HG02938 (cell line): Measurements from ENCODE around the gene CD300LB.
"Not testable (repeated sequence)": the region's sequence is repeated elsewhere in the genome, so short reads cannot be mapped to it uniquely, and the experiment has no call there.

Source experiments
- ATAC-seq: cut with Tn5 transposase; IDR thresholded peaks from one replicate; pipeline ENCODE4 v1.9.1; 2021; ENCODE audit warnings: mild to moderate bottlenecking, moderate library complexity; ENCODE audit not compliant: unreplicated experiment

The CD300LB gene

DNA sequence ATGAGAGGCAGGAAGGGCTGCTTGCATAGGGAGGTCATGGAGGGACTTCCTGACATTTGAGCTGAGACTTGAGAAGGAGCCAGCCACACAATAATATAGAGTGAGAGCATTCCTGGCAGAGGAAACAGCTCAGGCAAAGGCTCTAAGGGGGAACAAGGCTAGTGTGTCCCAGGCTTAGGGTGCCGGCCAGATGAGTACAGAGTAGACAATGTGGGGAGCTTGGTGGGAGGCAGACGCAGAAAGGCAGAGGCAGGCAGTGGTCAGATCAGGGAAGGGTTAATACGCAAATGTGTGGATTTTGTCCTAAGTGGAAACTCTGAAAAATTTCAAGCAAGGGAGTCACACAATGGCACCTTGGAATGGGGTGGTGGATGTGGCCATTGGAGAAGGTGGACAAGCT, 31.3 kb downstream of the CD300LB start:
- ATAC-seq, result no peak

DNA sequence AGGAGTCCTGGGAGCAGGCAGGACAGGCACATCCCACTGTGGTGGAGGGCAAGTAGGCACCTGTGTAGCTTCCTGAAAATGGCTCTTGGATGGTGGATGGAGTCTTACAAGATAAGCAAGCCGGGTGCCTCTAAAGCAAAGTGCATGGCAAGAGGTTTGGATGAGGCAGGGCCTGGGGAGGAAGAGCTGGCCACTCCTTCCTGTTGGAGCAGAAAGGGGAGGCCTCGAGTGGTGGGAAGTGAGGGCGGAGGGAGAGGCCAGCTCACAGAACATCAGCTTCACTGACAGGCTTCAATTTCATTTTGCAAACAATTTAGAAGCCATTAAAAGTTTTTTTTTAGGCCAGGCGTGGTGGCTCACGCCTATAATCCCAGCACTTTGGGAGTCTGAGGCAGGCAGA, 33.8 kb downstream of the CD300LB start:
- no peak for ATAC-seq

DNA sequence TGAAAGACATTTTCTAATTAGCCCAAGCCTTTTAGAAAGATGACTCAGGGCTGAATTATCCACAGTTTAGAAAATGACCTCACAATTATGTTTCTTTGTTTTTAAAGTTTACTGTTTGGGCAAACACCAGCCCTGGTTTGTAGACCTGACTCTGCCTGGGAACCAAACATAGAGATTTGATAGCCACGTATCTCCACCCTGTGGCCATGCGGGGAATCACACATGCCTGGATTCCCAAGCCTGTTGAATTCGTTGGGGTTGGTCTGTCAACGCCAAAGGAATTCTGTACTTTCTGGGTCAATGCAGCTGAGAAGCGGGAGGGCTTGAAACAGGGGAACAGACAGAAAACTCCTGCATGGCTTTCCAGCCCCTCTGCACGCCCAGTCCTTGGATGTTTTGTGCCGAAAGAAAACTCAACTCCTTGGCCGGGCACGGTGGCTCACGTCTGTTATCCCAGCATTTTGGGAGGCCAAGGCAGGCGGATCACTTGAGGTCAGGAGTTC, 37.9 kb downstream of the CD300LB start:
- no peak for ATAC-seq

DNA sequence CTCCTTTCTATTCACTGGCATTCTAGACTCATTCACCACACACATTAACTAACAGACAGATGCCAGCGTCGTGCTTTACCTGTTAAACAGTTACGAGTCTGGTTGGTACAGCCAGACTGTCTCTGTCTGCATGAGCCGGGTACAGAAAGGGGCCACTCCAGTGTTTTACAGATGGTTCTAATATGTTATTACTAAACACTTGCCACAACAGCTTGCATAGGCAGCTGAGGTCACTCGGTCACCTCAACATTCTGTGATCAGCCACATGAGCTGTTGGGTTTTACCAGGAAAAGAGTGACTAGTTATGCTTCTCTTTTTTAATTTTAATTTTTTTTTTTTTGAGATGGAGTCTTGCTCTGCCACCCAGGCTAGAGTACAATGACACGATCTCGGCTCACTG, 39.6 kb downstream of the CD300LB start:
- no peak for ATAC-seq

DNA sequence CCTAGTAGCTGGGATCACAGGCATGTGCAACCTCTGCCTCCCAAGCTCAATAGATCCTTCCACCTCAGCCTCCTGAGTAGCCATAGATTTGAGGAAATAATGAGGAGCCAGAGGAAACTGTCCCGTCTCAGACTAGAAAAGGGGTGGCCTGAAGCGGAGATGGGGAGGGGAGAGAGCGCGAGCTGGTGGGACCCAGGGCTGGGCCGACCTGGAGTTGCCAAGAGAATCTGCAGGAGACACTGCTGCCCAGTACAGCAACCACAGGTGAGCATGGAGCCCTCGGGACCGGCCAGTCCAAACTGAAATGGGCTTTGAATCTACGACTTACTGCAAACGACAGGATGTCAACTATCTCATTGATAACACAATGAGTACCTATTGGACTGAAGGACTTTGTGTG, 40.6 kb downstream of the CD300LB start:
- no peak for ATAC-seq

DNA sequence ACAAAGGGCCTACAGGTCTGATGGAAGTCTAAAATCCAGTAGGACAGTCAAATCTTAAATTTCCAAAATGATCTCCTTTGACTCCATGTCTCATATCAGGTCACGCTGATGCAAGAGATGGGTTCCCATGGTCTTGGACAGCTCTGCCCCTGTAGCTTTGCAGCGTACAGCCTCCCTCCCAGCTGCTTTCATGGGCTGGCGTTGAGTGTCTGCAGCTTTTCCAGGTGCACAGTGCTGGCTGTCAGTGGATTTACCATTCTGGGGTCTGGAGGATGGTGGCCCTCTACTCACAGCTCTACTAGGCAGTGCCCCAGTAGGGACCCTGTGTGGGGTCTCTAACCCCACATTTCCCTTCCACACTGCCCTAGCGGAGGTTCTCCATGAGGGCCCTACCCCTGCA, 43.0 kb downstream of the CD300LB start:
- ATAC-seq, result not testable (repeated sequence)

DNA sequence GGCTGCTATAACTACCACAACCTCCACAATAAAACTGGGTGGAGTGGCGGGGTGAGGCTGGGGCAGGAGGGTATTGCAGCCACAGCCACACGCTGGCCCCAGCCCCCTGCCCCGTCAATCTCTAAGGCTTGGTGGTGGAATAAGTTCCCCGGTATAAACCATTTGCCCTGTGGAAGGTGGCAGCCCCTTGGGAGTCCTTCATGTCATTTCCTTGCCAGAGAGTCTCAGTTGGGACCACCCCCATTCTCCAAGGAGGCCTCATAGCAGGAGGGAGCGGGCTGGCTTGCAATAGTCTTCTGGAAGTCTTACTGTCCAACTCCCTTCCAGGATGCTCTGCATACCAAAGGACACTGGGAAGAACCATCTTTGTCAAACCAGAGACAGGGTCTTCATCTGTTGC, 45.4 kb downstream of the CD300LB start:
- no peak for ATAC-seq

DNA sequence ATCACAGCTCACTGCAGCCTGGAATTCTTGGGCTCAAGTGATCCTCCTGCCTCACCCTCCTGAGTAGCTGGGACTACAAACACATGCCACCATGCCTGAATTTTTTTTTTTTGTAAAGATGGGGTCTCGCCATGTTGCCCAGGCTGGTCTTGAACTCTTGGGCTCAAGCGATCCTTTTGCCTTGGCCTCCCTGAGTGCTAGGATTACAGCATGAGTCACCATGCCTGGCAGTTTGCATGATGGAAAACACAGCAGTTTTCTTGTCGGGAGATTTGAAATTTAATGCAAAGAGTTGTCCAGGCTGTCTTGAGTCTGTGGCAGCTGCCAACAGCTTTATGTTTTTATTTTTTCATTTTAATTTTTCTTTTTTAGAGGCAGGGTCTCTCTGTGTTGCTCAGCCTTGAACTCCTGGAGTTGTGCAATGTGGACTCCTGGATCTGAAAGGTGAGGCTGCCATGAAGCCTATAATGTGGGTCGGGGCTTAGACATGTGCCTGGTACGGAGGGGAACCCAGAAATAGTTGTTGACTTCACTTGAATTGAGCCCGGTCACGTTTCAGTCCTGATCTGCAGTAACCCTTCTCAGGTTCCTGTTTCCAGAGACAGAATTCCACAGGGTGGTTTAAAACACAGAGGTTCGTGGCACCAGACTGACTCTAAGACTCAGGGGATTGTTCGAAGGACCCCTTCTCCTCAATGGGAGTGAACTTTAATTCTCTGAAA, 46.1 kb downstream of the CD300LB start:
- no peak for ATAC-seq

DNA sequence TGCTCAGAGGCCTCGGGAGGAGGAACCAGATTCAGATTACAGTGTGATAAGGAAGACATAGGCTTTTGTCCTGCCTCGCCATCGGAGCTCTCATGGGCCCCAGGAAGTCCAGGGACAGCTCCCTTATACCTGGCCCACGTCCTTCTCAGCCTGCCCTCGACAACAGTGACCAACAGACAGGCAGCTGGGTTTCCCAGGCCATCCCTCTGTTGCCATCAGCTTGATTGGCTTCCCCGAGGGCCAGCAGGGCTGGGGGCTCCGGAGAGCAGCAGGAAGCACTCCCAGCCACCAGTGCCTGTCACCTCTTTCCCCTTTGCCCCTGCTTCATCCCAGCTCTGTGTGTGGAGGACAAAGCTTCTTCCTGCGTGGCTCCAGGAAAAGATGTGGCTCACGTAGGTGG, 47.2 kb downstream of the CD300LB start:
- no peak for ATAC-seq

DNA sequence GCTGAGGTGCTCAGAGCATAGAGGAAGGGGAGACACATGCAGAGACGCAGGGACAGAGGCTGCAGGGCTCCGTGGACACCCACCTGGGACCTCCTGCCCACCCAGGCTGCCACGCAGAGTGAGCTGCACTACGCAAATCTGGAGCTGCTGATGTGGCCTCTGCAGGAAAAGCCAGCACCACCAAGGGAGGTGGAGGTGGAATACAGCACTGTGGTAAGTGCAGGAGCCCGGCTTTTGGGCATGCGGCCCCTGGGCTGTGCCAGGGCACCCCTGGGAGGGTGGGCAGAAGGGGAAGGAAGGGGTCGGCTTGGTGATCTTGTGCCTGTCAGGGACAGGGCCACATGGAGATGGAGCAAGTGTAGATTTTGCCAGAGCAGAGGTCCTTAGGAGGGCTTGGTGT, 49.7 kb downstream of the CD300LB start:
- ATAC-seq, result no peak

DNA sequence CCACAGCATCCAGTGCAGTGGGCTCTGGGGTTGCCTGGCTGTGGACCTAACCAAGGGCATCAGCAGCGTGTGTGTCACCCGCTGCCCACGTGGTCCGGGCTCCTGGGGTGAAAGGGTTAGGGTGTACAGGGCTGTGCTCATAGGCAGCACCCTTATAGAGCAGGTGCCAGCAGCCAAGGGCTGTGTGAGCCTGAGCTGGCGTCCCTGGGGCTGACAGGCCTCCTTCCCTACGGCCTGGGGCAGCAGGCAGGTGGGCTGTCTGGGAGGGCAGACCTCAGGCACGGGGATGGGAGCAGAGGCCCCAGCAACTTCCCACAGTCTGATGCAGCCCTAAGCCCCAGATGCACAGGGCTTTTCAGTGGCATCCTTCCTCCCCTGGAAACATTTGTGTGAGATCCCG, 51.0 kb downstream of the CD300LB start:
- ATAC-seq, result no peak

DNA sequence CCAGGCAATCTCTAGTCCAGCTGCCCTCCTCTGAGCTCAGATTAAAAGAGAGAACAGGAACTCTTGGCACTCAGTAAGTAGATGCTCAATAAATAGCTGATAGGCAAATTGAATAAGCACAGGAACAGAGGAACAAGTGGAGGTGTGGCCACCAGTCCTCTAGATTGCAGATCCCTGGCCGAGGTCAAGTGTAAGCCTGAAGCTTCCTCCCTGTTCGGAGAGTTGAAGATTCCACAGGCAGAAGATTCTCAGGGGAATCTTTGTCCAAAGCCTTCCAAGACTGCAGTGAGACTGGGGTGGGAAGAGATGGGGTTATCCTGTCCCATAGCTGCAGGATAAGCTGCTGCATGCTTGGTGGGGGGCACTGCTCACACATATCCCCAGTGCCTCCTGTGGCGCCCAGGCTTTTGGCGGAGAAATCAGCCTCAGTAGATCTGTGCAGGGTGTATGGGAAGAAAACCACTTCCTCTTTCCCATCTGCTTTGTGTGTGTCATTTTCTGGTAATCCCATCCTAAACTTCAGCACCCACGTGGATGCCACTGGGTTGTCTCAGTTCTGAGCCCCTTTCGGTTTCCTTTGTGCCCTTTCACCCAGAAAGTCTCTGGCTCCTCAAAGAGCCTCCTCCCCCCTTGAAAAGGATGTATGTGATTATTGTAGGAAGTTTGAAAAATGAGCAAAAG, 52.7 kb downstream of the CD300LB start:
- ATAC-seq, result no peak

DNA sequence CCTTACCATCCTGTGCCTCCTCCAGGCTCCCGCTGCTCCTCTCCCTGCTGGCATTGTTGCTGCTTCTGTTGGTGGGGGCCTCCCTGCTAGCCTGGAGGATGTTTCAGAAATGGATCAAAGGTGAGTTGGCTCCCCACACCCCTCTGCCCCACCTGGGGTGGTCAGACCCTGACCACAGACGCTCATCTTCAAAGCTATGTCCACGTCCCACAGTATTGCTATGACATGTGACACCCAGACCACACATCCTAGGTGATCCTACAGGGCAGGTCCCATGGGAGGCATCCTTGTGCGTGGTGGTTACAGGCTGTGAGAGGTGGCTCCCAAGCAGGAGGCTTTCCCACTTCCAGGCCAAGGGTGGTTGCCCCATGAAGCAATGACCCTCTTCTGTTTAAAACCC, 53.9 kb downstream of the CD300LB start:
- ATAC-seq, result no peak

DNA sequence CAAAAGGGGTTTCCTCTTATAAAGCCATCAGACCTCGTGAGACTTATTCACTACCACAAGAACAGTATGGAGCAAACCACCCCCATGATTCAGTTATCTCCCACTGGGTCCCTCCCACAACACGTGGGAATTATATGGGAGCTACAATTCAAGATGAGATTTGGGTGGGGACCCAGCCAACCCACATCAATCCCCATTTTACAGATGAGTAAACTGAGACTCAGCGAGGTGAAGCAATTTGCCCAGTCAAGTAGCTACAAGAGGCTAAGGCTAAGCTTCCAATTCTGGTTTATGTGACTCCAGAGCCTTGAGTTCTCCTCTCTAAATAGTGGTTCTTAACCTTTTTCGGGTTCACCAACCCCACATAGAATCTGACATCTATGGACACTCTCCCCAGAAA, 56.1 kb downstream of the CD300LB start:
- no peak for ATAC-seq

DNA sequence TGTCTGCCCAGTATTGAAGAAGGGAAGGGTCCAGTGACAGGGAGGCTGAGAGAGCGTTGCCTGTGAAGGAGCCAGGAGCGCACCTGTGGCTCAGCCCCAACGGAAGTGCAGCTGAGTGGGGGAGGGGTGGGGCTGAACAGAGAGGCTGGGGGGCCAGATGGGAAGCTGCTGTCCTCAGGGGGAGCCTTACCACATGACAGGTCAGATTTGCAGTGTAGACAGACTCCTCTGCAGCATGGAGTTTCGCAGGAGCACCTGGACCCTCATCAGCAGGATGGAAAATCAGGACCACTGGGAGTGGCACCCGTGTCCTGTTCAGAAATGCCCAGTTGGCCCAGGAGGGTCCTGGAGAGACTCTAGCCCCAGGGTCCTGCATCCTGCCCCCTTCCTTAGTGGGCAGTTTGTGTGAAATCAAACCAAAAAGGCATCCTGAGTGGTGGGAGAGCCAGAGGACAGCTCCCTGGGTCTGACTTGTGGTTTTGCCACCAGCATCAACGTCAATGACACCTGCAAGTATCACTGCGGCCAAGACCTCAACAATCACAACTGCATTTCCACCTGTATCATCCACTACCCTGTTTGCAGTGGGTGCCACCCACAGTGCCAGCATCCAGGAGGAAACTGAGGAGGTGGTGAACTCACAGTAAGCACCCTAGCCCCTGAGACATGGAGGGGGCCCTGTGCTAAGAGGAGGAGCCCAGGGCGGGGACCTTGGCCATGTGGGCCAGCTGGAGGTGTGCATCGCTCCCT, 57.1 kb downstream of the CD300LB start:
- ATAC-seq, result no peak

DNA sequence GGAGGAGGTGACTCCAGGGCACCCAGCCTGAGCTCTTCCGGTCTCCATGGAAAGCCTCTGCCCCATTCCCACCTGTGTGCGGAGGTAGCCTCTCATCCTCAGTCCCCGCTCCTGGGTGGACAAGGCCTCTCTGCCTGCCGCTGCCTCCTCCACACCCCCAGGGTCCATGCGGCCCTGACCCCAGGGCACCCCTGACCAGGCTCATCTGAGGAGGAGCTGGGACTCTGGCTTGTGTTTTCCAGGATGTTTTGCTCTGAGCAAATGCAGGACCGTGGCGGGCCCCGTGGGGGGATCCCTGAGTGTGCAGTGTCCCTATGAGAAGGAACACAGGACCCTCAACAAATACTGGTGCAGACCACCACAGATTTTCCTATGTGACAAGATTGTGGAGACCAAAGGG, 58.0 kb downstream of the CD300LB start:
- no peak for ATAC-seq

DNA sequence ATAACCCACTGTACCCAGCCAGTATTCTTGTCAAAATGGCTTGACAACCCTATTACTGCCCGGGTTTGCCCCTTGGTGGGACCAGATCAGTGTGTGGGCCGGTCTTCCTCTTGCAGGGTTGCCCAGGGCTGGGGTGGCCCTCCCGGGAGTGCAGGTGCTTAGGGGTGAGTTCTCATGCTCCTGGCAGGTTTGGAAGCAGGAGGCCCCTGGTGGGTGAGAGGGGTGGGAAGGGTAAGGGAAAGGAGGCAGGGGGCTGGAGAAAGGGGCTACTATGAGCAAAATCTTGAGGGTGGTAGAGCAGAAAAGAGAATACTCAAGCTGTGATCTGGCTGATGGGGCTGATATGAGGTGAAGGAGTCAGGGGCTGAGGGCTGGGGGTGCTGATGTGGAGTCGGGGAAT, 58.4 kb downstream of the CD300LB start:
- no peak for ATAC-seq

DNA sequence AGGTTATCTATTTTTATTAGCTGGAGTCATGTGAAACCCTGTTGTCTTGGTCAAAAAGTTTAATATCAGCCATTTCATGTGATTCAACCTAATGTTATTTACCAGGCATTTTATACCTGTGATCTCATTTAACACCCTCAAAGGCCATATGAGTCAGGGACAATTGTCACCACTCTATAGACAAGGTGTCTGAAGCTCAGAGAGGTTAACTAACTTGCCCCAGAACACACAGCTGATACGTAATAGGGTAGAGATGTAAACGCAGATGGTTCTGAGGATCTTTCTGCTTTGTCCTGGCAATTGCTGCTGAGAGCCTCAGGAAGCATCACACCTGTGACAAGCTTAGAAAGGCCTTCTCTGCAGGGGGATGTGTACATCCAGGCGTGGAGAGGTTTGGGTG, 59.9 kb downstream of the CD300LB start:
- no peak for ATAC-seq
